Subcutaneous adipose tissue (tissue), 4 donors: ENCODE results near the gene FHOD3. TPM values are rescaled to one million over a fixed set of nuclear protein-coding genes. Genes with fewer than 3 reads are reported as not detected.

Experiments
- total RNA-seq, 4 donors: library from RNA; depleted of rRNA; stranded (reverse); fragments of >200 nt; gene quantifications; one replicate each; pipeline ENCODE4 v1.1.0, GENCODE V29; 2016
- TF ChIP-seq, protein P1 (sequence below): fragments of 450-650 bp; IDR thresholded peaks from one replicate; pipeline ENCODE4 v1.5.1; 2016; ENCODE audit warnings: low read depth, mild to moderate bottlenecking, control low read depth, antibody characterized with exemption, moderate library complexity

FHOD3 gene
- total RNA-seq, 4 donors from 2014 or later: 1.5 to 5.4 (median 3.3) TPM

DNA sequence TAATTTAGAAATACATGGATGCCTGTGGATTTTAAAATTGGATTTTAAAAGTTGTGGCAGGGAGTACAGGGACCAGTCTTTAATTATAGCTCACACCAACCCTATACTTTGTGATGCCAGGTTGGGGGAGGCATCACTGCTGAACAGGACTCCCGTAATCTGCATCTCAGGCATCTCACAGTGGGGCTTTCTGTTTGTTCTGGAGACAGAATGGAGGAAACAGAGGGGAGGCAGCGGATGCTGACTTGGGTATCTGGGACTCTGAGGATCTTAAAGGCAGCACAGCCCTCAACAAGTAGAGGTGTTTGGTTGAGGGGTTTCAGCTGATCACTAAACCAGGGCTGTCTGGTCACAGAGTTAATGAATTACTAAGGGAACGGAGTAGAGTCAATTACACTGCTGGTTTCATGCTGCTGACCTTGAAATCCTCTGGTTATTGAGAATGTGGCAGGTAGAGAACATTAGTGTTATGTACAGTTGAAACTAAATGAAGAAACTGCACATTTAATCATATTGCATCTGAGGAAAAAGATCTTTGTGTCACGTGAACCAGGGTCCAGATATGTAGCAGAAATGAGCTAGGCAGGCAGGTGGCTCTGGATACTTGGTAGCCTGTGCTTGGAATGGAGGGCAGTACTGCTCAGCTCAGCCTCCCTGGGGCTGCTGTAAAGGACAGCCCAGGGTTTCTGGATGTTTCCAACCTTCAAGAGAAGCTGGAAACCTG, 40.3 kb downstream of the FHOD3 start:
- TF ChIP-seq, protein P1, sequence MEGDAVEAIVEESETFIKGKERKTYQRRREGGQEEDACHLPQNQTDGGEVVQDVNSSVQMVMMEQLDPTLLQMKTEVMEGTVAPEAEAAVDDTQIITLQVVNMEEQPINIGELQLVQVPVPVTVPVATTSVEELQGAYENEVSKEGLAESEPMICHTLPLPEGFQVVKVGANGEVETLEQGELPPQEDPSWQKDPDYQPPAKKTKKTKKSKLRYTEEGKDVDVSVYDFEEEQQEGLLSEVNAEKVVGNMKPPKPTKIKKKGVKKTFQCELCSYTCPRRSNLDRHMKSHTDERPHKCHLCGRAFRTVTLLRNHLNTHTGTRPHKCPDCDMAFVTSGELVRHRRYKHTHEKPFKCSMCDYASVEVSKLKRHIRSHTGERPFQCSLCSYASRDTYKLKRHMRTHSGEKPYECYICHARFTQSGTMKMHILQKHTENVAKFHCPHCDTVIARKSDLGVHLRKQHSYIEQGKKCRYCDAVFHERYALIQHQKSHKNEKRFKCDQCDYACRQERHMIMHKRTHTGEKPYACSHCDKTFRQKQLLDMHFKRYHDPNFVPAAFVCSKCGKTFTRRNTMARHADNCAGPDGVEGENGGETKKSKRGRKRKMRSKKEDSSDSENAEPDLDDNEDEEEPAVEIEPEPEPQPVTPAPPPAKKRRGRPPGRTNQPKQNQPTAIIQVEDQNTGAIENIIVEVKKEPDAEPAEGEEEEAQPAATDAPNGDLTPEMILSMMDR: no peak

DNA sequence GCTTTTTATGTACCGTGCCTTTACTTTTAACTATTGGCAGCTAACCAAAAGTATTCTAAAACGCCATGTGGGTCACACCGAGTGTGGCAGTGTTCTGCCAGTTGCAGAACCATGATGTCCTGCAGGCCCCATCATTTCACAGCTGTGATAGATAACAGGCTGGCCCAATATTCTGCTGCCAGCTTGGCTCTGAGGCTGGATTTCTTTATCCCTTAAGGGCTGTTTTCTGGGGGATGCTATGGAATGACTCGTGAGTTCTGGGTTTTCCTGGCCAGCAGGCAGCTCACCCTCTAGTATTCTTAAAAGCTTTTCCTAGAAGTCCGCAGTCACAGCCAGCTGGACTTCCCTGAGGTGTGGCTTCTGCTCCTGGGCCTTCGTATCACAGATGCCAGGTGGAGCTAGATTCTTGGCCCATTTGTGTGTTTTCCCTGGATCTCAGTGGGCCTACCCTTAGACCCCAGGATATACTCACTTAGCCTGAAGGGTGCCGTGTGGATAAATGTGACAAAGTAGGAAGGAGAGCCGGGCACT, 41.0 kb downstream of the FHOD3 start:
- TF ChIP-seq, protein P1: no peak

DNA sequence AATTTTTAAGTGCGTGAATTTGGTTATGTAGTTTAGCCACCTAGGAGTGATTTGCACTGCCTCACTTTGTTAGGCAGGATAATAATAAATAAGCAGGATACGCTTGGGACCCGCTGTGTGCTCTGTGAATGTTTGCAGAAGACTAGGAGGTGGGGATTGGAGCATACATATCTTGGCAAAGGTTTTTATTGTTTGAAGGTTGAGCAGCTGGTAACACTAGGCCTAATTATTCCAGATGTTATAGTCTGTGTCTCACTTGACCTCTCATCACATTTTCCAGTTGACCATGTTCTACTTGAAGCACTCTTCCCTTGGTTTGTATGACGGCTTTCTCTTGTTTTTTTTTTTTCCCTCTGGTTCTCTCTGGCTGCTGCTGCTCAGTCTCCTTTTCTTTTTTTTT, 42.7 kb downstream of the FHOD3 start:
- TF ChIP-seq, protein P1: no peak

DNA sequence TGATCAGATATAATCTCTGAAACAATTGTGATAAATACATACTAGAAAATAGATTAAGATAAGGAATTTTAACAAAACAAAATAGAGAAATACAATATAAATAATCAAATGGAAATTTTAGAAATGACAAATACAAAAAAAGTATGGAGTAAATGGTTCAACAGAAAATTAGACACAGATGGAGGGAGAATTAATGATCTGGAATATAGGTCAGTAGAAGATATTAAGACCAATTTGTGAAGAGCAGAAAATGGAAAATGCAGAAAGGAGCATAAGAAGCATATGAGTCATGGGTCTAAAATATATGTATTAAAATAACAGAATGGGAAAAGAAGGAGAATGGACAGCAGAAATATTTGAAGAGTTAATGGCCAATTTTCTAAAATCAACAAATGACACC, 44.4 kb downstream of the FHOD3 start:
- TF ChIP-seq, protein P1: no peak

DNA sequence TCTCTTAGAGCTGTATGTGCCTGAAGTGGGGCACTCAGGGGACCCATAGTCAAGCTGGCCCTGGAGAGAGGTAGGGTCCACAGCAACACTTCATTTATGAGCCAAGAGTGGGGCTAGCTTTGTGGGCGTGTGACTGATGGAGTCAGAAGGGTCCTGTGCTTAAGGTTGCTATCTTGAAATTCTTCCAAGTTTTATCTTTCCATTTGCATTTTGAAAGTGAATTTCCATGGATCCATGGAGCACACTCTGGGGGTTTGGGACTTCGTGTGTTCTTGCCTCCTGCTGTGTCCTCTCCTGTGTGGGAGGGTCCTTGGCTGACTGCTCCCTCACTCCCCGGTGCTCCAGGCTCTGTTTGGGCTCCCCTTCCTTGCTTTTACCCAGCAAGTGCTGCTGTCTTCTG, 50.8 kb downstream of the FHOD3 start:
- TF ChIP-seq, protein P1: no peak

DNA sequence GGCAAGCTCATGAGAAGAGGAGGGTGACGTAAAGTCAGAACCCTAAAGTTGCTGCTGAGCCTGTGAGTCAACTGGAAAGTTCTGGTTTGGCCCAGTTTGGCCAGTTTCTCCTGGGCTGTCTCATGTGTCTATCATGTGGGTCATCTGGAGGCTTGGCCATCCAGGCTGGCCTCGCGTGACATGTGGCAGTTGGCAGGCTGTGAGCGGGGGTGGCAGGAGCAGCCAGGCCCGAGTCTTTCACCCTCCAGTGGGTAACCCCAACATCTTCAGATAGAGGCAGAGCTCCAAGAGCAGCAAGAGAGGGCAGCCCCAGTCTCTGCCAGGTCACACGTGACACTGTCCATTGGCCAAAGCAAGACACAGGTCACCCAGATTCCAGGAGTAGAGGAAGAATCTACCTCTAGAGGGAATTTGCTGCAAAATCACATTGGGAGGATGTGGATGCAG, 51.5 kb downstream of the FHOD3 start:
- TF ChIP-seq, protein P1: no peak

DNA sequence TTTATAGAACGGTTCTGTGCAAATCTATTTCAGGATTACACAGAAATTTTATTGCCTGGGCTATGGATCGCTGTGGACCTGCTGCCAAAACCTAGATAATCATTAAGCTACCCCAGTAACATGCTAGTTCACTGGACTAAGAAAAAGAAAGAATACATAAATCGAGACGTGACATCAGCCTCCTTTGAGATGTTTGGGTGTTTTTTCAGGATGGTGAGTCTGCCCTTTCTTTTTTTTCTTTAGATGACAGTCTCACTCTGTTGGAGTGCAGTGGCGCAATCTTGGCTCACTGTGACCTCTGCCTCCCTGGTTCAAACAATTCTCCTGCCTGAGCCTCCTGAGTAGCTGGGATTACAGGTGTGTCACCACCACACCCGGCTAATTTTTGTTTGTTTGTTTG, 52.0 kb downstream of the FHOD3 start:
- TF ChIP-seq, protein P1: no peak
